Measurements from ENCODE around the gene ZNF469.
"Not testable (repeated sequence)": the region's sequence is repeated elsewhere in the genome, so short reads cannot be mapped to it uniquely, and the experiment has no call there.

Gene ZNF469

DNA sequence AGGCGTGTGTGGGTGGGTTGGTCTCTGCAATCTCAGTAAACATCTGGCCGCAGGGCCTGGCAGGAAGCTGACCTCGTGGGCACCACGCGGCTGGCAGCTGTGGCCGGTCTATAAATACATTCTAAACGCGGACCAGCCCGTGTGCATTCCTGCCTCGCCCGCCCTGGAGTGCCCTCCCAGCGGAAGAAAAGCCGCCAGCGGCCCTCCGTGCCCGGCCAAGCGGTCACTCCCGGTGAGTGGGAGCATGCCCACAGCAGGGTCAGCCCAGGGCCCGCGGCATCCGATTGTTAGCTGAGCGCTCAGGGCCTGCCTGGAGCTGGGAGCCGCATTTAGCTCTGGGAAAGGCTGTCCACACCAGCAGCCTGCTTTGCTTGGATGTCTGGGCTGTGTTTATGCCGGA lies 10.3 kb downstream of the ZNF469 start:
- no peak for DNase-seq (ENCODE audit: low read depth)

DNA sequence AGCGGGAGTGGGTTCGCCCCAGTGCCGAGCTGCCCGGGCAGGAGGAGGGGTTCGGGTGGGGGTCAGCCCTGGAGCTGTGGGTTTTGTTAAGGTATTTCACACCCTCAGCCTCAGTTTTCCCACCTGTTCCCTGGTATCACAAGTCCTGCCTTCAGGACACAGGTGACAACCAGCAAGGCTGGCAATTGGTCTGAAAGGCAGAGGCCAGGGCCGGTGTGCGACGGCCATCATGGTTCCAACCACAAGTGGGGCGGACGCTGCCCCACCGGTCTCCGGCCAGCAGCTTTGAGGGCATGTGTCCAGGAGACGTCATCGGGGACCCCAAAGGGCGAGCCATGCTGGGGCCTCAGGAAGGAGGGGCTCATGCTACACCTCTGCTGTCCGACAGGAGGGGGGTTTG lies 10.8 kb downstream of the ZNF469 start:
- no peak for DNase-seq (ENCODE audit: low read depth)

GRCh38 chr16:88394426-88394825 lies 11.7 kb downstream of the ZNF469 start:
- no peak for DNase-seq (ENCODE audit: low read depth)

DNA sequence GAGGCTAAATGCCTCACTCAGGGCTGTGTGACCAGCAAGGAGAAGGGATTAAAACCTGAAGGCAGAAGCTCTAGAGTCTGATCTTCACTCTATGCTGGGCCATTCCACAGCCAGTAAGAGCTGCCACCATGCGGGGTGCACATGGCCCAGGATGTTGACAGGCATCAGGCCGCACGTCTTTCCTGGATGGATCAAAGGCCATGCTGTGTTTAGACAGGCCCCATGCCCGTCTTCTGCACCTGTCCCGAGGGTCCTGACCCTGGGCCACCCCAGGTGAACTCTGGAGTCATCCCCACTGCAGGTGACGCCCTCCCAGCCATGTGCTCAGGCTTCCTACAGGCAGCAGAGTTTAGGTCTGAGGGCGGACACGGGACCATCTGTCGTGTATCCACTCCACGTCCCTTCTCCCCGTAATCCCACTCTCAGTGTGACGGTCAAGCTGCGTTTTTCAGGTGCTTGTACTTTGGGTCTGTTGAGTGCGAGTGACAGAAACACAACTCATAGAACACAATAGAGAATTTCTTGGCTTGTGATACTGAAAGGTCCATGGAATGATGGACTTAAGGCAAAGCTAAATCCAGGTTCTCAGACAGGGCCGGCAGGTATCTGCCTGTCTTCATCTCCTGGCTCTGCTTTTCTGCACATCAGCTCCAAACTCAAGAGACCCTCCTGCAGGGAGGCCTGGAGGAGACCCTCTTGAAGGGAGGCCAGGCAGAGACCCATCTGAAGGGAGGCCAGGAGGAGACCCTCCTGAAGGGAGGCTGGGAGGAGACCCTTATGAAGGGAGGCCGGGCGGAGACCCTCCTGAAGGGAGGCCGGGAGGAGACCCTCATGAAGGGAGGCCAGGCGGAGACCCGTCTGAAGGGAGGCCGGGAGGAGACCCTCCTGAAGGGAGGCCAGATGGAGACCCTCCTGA lies 13.2 kb downstream of the ZNF469 start:
- DNase-seq (ENCODE audit: low read depth) = no peak

DNA sequence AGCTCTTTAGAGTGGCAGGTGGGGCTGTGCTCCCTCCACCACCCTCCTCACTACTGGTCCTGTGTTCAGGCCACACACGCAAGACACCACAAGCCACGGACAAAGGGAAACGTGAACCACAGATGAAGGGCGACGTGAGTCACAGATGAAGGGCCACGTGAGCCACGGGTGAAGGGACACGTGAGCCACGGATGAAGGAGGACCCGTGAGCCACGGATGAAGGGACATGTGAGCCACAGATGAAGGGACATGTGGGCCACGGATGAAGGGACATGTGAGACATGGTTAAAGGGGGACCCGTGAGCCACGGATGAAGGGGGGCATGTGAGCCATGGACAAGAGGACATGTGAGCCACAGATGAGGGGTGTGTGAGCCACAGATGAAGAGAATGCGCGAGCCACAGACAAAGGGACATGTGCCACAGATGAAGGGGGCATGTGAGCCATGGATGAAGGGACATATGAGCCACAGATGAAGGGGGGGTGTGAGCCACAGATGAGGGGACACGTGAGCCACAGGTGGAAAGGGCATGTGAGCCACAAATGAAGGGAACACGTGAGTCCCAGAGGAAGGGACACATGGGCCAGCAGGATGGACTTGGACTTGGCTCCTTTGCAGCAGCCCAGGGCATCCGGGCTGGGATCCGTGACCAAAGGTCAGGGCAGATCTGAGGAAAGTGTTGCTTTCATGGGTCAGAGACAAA lies 15.6 kb downstream of the ZNF469 start:
- no peak for DNase-seq (ENCODE audit: low read depth)

- DNase-seq (ENCODE audit: low read depth) = no peak
Observed at GRCh38 chr16:88398874-88399178, 16.1 kb downstream of the ZNF469 start.

- no peak for DNase-seq (ENCODE audit: low read depth)
Observed at GRCh38 chr16:88400186-88400585, 17.4 kb downstream of the ZNF469 start.

- no peak for DNase-seq (ENCODE audit: low read depth)
Observed at GRCh38 chr16:88401604-88402246, 19.0 kb downstream of the ZNF469 start.

GRCh38 chr16:88402551-88403240 lies 19.9 kb downstream of the ZNF469 start:
- no peak for DNase-seq (ENCODE audit: low read depth)

DNA sequence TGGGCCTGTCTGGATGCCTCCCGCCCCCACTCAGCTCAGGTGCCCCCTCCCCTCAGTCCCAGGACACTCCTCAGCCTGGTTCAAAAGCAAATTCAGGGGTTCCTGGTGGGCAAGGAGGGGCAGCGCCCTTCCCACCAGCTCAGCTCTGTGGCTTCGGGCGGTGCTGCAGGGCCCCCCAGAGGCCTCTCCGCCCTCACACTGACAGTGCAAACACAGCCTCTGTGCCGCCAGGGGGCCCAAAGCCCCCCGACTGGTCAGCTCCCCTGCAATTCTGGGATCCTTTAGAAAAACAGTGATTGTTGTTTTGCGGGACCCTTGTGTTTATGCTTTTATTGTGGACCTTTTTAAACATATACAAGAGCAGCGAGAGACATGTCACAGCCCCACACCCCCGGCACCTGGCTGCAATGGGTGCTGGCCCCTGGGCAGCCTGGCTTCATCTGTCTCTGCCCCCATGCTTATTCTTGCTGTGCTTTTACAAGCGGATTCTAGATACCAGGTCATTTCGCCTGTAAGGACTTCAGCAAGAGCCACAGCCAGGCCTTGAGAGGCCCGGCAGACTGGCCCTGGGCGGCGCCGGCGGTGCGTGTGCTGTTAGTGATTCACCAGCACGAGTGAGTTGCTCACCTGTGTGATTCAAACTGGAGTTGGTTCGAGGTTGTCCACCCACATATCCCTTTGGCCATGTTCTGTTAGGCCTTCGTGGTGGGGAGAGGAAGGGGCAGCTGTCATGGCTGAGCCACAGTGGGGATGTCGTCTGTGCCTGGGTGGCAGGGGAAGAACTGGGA lies 21.2 kb downstream of the ZNF469 start:
- DNase-seq (ENCODE audit: low read depth) = no peak

DNA sequence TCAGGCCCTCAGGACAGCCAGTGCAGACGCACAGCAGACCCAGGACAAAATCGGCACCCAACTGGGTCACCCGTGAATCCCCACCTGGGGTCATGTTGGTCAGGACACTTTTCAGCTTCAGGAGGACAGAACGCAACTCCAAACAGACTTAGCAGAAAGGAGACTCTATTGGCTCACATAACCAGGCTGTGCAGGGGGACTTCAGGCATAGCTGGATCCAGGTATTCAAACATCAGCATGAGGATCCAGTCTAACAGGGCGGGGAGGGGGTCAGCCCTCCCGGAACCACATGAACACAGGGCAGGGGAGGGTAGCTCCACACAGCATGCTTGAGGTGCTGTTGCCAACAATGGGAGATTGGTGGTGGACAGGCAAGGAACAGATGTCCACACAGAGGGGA lies 22.0 kb downstream of the ZNF469 start:
- no peak for DNase-seq (ENCODE audit: low read depth)

GRCh38 chr16:88405216-88406060 lies 22.7 kb downstream of the ZNF469 start:
- DNase-seq (ENCODE audit: low read depth) = peak; percentile 60

GRCh38 chr16:88406096-88407041 lies 23.6 kb downstream of the ZNF469 start:
- no peak for DNase-seq (ENCODE audit: low read depth)

GRCh38 chr16:88407042-88407420 lies 24.3 kb downstream of the ZNF469 start:
- no peak for DNase-seq (ENCODE audit: low read depth)

- DNase-seq (ENCODE audit: low read depth) = no peak
Observed at GRCh38 chr16:88407807-88408206, 25.0 kb downstream of the ZNF469 start.

DNA sequence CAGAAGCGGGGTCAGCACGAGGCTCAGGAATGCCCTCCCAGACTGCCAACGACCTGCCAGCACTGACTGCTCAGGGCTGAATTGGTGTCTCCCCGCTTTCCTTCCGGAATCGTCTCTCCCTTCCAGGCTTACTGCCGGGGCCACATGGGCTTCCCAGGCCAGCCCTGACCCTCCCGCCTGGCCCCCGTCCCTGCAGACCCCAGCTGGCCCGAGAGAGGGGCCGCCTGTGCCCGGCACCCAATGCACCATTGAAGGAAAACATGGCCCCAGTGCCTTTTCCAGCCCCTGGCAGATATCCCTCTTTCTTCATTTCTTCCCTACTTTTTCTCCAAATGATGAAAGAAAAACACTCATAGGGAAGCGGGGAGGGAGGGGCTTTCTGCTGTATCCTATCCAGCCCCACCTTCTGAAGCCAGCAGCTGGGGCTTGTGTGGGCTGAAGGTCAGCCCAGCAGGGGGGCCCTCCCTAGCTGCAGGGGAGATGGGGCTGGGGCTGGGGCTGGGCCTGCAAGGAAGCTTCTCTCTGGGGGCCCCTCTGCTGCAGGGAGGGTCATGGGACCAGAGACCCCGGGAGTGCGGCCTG lies 25.9 kb downstream of the ZNF469 start:
- DNase-seq (ENCODE audit: low read depth) = no peak

GRCh38 chr16:88409296-88410065 lies 26.7 kb downstream of the ZNF469 start:
- DNase-seq (ENCODE audit: low read depth) = no peak

- not testable (repeated sequence) for DNase-seq (ENCODE audit: low read depth)
Observed at GRCh38 chr16:88410297-88410968, 27.7 kb downstream of the ZNF469 start.
